Anterior cingulate cortex (tissue), 58 donors: Measurements from ENCODE around the gene UPF1.
A peak's percentile ranks its signal among the peaks of the same experiment; 100 is the strongest.

ENCODE experiments used
- DNase-seq, 58 donors: peaks; one replicate each; lab custom pipeline; 2025; lab: John Stamatoyannopoulos, UW

UPF1 gene

GRCh38 chr19:18833849-18834643, 2.3 kb downstream of the UPF1 start:
- DNase-seq = no peak

DNA sequence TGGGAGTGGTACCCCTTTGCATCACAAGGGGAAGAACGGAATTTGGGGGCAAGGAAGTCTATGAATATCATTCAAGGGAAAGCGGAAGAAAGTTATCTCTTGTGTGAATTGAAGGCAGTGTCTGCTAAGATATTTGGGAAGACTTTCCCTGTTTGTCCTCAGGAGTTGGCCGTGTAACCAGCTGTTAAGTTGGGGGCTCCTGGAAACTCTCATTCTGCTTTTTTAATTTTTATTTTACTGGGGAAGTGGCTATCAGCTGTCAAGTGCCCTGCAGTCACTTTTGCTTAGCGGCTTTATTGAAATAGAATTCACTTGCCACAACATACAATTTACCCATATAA, 2.9 kb downstream of the UPF1 start:
- no peak for DNase-seq

- DNase-seq = no peak
These were observed 7.9 kb downstream of the UPF1 start for GRCh38 chr19:18839465-18840287.

DNA sequence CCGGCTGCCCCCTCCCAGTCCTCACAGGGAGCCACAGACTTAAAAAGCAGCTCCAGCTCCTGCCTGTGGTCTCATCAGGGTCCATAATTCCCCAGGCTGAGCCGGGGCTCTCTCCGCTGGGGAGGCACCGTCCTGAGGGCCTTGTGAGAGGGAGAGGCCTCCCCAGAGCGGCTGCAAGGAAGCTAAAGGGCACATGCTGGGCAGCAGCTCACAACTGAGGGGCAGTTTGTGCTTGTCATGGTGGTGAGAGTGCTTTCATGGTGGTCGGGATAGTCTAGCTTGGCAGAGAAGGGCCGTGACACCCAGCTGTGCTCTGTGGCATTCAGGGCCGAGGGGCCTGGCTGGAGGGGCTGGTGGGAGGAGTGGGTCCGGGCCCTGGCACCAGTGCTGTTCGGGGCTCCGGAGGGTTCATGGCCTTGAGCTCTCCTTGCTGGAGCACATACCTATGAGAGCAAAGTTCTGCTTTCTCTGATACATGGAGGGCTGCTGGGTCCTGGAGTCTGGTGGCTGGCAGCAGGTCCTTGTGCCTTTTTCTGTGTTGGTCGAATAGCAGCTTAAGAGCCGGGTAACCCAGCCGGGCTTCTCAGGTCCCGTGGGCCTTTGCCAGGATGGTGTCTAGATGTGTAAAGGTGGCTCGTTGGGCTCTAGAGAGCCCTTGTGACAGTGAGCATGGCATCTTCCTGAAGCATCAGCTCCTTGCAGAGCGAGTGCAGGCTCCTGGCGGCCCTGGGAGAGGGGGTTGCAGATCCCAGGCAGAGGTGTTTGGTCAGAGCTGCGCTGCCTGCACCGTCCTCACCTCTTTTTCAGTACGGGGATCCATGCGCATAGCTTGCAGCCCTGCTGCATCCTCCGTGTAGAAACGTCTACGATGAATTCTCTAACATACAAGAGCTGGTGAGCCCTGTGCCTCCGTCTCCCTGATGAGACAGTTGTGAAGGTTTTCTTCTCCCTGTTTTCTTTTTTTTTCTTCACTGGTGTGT, 8.8 kb downstream of the UPF1 start:
- DNase-seq = no peak

DNA sequence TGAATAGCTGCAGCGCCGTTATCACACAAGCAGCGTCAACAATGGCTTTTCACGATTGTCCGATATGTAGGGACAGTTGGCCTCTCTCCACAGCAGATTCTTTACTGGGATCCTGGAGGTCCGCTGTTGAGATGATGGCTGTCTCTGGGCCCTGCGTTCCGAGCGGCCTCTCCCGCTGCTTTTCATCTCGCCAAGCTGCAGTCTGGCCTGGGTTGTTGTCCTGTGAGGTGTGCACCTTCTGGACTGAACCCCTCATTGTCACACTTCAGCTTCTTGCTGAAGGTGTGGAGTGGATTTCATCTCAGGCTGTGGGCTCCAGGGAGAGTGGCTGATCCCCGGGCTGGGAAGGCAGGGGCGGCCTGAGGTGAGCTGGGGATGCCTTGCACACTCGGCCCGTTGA, 9.6 kb downstream of the UPF1 start:
- no peak for DNase-seq

DNA sequence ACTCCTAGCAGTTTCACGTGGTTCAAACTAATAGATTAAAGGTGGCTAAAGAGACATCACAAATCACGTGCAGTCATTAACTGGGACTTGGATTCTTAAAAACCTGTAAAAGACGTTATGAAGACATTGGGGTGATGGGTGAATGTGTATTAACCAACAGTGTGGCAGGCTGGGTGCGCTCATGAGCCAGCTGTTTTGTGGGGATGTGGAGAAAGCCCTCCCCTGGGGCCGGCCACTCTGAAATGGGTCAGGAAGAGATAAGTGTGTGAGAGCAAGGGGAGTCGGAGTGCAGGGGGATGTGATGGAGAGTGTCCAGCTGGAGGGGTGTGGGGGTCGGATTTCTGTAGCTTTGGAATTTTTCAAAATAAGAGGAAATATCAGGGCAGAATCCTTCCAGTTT, 10.4 kb downstream of the UPF1 start:
- no peak for DNase-seq

- no peak for DNase-seq
These were observed 12.2 kb downstream of the UPF1 start for GRCh38 chr19:18843960-18844359.

DNA sequence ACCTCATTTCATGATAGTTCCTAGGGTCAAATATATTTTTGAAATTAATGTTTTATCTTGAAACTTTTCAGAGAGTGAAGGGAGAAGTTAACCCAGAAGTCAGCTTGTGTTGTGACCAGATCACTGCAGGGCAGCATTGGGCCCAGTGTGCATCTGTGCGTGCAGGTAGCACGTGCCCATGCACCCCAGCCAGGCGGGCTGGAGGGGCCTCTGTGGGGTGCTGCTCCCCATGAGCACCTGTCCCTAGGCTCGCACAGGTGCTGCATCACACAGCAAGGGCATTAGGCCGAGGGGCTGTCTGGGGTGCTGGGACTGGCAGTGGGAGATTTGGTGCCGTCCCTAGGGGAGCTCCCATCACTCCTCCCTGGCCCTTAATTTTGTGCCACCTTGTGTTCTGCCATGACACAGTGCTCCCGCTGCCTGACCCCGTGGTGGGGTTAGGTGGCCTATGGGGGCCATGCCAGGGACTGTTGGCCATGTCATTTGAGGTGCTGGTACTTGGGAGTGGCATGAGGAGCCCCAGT, 13.1 kb downstream of the UPF1 start:
- no peak for DNase-seq

- DNase-seq = no peak
These were observed 14.2 kb downstream of the UPF1 start for GRCh38 chr19:18845961-18846360.

GRCh38 chr19:18846862-18847548, 15.2 kb downstream of the UPF1 start:
- peak in 52 of 58 donors; percentile 9 to 86 (median 58) for DNase-seq

- no peak for DNase-seq
These were observed 16.0 kb downstream of the UPF1 start for GRCh38 chr19:18847549-18848463.

- peak in 52 of 58 donors; percentile 15 to 86 (median 55) for DNase-seq
These were observed 17.3 kb downstream of the UPF1 start for GRCh38 chr19:18848878-18849661.

GRCh38 chr19:18849838-18850400, 18.2 kb downstream of the UPF1 start:
- no peak for DNase-seq

DNA sequence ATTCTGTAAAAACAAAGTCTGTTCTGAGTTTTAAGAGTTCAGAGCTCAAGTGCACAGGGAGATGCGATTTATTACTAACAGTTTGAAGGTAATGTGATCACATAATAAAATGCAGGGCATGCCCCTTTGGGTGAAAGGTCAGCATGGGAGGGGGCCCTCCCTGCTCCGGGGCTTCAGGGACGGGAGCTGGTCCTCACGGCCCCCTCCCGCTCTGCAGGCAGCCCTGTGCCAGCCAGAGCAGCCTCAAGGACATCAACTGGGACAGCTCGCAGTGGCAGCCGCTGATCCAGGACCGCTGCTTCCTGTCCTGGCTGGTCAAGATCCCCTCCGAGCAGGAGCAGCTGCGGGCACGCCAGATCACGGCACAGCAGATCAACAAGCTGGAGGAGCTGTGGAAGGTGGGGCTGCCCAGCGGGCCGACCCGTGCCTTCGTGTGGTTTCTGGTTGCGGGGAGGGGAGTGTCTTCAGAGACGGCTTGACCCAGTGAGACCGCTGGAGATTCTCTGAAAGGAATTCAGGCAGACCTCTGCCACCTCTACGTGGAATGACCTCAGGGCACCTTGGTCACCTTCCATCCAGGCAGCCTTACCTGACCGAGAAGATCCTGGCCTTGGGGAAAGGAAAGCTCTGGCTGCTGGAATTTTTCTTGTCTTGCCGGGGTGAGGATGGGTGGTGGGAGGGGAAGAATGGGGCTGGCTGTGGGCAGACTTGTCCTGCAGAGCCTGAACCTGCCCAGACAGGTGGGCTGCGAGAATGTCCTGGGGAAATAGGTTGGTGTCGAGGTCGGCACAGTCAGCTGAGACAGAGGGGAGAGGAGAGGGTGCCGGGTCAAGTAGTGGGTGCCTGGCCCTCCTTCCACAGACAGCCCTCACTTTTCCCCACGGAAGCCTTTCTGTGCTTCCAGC, 19.0 kb downstream of the UPF1 start:
- no peak for DNase-seq

- no peak for DNase-seq
These were observed 20.0 kb downstream of the UPF1 start for GRCh38 chr19:18851673-18852325.

- DNase-seq = no peak
These were observed 20.9 kb downstream of the UPF1 start for GRCh38 chr19:18852648-18853047.
